Thymus (tissue), 11 donors: Measurements from ENCODE around the gene PDZD2. TPM values are rescaled to one million over a fixed set of nuclear protein-coding genes. Genes with fewer than 3 reads are reported as not detected.

Experiments used
- DNase-seq, 9 donors: peaks; one replicate each; pipeline ENCODE4 v3.0.0-alpha.2; 2013; ENCODE audit warnings: low spot score in 9 of 9, low read depth in 6 of 9, missing footprints in 1 of 9
- H3K27ac ChIP-seq, 2 donors: one replicate each; pipeline ENCODE4 v1.5.1; 2013; ENCODE audit warnings: control low read depth in 1 of 2, low read depth in 1 of 2, low read length in 1 of 2, mild to moderate bottlenecking in 1 of 2, moderate library complexity in 1 of 2
- H3K27me3 ChIP-seq, 2 donors: one replicate each; pipeline ENCODE4 v1.5.1; 2013; ENCODE audit warnings: low read length in 1 of 2; ENCODE audit not compliant: control insufficient read depth in 2 of 2, insufficient read depth in 1 of 2
- H3K36me3 ChIP-seq, 2 donors: one replicate each; pipeline ENCODE4 v1.5.1; 2013; ENCODE audit warnings: low read length in 1 of 2, mild to moderate bottlenecking in 1 of 2, moderate library complexity in 1 of 2; ENCODE audit not compliant: control insufficient read depth in 2 of 2, insufficient read depth in 2 of 2
- H3K4me1 ChIP-seq, 2 donors: one replicate each; pipeline ENCODE4 v1.5.1; 2013; ENCODE audit warnings: low read length in 2 of 2; ENCODE audit not compliant: control insufficient read depth in 2 of 2, insufficient read depth in 2 of 2
- H3K4me3 ChIP-seq, 2 donors: one replicate each; pipeline ENCODE4 v1.5.1; 2013; ENCODE audit warnings: low read length in 2 of 2, control low read depth in 1 of 2, mild to moderate bottlenecking in 1 of 2
- H3K9me3 ChIP-seq, 2 donors: one replicate each; pipeline ENCODE4 v1.5.1; 2013; ENCODE audit warnings: low read length in 1 of 2, mild to moderate bottlenecking in 1 of 2; ENCODE audit not compliant: control insufficient read depth in 2 of 2, insufficient read depth in 1 of 2
- WGBS: extraction: QIAGEN DNeasy Blood & Tissue Kit; methylation state at CpG from one replicate; pipeline ENCODE4 v1.1.7; 2013; 5-methylcytosine and 5-hydroxymethylcytosine counted together
- polyA plus RNA-seq: library from polyadenylated mRNA; stranded (reverse); fragments of 200-250 nt; gene quantifications from one replicate; pipeline ENCODE4 v1.2.3, GENCODE V29; 2013
- total RNA-seq: library from RNA; stranded (reverse); fragments of 120-200 nt; gene quantifications from one replicate; pipeline ENCODE4 v1.2.4, GENCODE V29; 2013
- donor health status: healthy.

The PDZD2 gene
- total and polyA plus RNA-seq, 2 donors: 4.4 to 6.8 TPM

GRCh38 chr5:32156635-32157034, 517.7 kb downstream of the PDZD2 start:
- H3K27ac ChIP-seq: no peak overlapping the region
- H3K27me3 ChIP-seq: no peaks in the 10 kb centered on the region
- H3K4me1 ChIP-seq: no peaks in the 10 kb centered on the region
- H3K4me3 ChIP-seq: no peak overlapping the region
- H3K36me3 ChIP-seq: peaks cover 4 to 13% of the 10 kb centered on the region in 2 donors
- DNase-seq: no peak
- WGBS: 99% methylated on average over 9 of the region's 9 CpGs
- no peaks in the 10 kb centered on the region for H3K9me3 ChIP-seq

GRCh38 chr5:32157078-32157477, 518.1 kb downstream of the PDZD2 start:
- H3K9me3 ChIP-seq: no peaks in the 10 kb centered on the region
- WGBS: 96% methylated on average over 4 of the region's 4 CpGs
- peaks cover 4 to 13% of the 10 kb centered on the region in 2 donors for H3K36me3 ChIP-seq
- no peak overlapping the region for H3K4me3 ChIP-seq
- H3K27ac ChIP-seq: no peak overlapping the region
- DNase-seq: no peak
- no peaks in the 10 kb centered on the region for H3K4me1 ChIP-seq
- no peaks in the 10 kb centered on the region for H3K27me3 ChIP-seq

GRCh38 chr5:32158679-32158975, 519.7 kb downstream of the PDZD2 start:
- H3K36me3 ChIP-seq: peaks cover 4 to 13% of the 10 kb centered on the region in 2 donors
- no peaks in the 10 kb centered on the region for H3K9me3 ChIP-seq
- no peak overlapping the region for H3K4me3 ChIP-seq
- H3K27me3 ChIP-seq: no peaks in the 10 kb centered on the region
- no peak for DNase-seq
- no peaks in the 10 kb centered on the region for H3K4me1 ChIP-seq
- H3K27ac ChIP-seq: no peak overlapping the region
- 98% methylated on average over 2 of the region's 2 CpGs for WGBS

GRCh38 chr5:32159328-32160072, 520.6 kb downstream of the PDZD2 start:
- WGBS: 96% methylated on average over 2 of the region's 2 CpGs
- no peaks in the 10 kb centered on the region for H3K4me1 ChIP-seq
- no peak overlapping the region for H3K4me3 ChIP-seq
- no peaks in the 10 kb centered on the region for H3K9me3 ChIP-seq
- H3K27ac ChIP-seq: no peak overlapping the region
- no peak for DNase-seq
- no peaks in the 10 kb centered on the region for H3K27me3 ChIP-seq
- peaks cover 4 to 14% of the 10 kb centered on the region in 2 donors for H3K36me3 ChIP-seq

GRCh38 chr5:32160228-32160627, 521.3 kb downstream of the PDZD2 start:
- WGBS: 99% methylated on average over 1 of the region's 1 CpG
- Histone ChIP-seq H3K27ac (no peak overlapping the region), H3K27me3 (no peaks in the 10 kb centered on the region), H3K4me3 (no peak overlapping the region), H3K9me3 (no peaks in the 10 kb centered on the region), H3K36me3 (peaks cover 9 to 15% of the 10 kb centered on the region in 2 donors), H3K4me1 (no peaks in the 10 kb centered on the region)
- DNase-seq: no peak

Other genes with a start within 250 kb of the PDZD2 start
- 34.4 TPM for gene DROSHA, start 107.0 kb upstream of the PDZD2 start, total RNA-seq
- 138 TPM for gene DROSHA, start 107.0 kb upstream of the PDZD2 start, polyA plus RNA-seq
- 13.9 TPM for gene C5orf22, start 106.8 kb upstream of the PDZD2 start, total RNA-seq
- 16.6 TPM for gene C5orf22, start 106.8 kb upstream of the PDZD2 start, polyA plus RNA-seq